ENCODE measurements around the gene C5orf63. TPM values are rescaled to one million over a fixed set of nuclear protein-coding genes. Genes with fewer than 3 reads are reported as not detected.
"Not testable (repeated sequence)": the region's sequence is repeated elsewhere in the genome, so short reads cannot be mapped to it uniquely, and the experiment has no call there.

Gene C5orf63
- total RNA-seq (10 to 100 TPM; 13.1 to 17.9 TPM), polyA plus RNA-seq (1 to 10 TPM; 3.4 to 9.5 TPM)

DNA sequence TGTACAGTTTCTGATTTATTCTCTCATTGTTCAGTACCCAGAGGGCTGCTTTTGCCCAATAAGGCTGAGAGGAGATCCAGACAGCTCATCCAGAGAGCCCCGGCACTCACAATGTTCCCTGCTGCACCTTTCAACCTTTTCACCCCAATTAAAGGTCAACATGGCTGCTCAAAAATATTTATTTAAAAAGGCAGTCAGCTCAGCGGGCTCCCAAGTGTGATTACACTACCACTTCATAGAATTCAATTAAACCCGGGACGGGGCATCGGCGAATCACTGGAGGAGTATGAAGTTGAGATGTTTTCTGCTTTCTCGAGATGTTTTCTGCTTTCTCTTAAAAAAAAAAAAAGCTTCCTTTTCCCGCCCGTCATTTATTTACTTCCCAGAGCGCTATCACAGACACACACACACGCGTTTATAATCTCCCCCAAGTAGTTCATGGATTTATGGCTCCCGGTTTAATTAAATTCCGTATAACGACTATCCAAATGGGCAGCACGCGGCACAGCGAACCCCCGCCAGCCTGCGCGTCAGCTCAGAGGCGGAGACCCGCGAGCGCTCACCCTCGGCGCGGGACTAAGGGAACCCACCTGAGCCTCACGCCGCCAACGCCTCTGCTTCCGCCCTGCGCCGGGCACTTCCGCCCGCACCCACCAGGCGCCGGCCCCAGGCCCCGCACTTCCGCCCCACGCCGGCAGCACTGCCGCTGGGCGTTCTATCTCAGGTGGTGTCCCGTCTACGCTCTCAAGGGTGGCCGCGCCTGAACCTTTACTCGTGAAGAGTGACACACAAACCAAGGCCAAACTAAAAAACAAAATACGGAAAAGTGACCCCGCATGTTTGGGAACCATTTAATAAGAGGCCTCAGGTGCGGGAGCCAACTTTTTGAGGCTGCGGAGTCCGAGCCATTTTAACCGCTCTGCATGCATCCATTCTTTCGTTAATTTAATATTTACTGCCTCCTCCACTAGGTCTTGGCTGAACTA lies at the start of gene C5orf63:
Gene C5orf63 (minus strand): TSS at position 642 of the 986 bp plus-strand sequence. CDS start 14,507 bp downstream, outside the sequence.
- Histone ChIP-seq H3K9me3 (ENCODE audit: control insufficient read depth in 1 of 2, low read length in 2 of 2) (no peaks in the 10 kb centered on the region), H3K27ac (ENCODE audit: low read depth, low read length) (peak within 1 kb of the TSS; percentile 33), H3K27me3 (ENCODE audit: insufficient read depth, low read length) (no peaks in the 10 kb centered on the region), H3K4me3 (ENCODE audit: low read length in 2 of 2) (peak within 1 kb of the TSS; percentile 64 to 71), H3K4me1 (ENCODE audit: insufficient read depth, low read length) (peaks cover 16% of the 10 kb centered on the region), H3K36me3 (ENCODE audit: insufficient read depth, low read length) (no peaks in the 10 kb centered on the region)
- Mint-ChIP-seq H3K4me1 (peaks cover 10 to 21% (median 17%) of the 10 kb centered on the region in 4 donors), H3K27ac (peak within 1 kb of the TSS; percentile 45 to 95 (median 91)), H3K36me3 (peaks cover 8 to 10% of the 10 kb centered on the region in 2 donors), H3K4me3 (peak within 1 kb of the TSS; percentile 88 to 97 (median 91)), H3K9me3 (no peaks in the 10 kb centered on the region), H3K27me3 (no peaks in the 10 kb centered on the region)
- peak; percentile 53 to 70 (median 59) for DNase-seq
- intact Hi-C loops (cut with micrococcal nuclease): loop anchor here (1.0 kb wide), 1 partner anchor 43 kb away; the partner anchor contains the start of gene MARCHF3
- CTCF ChIA-PET (ENCODE audit: partially characterized antibody): interaction anchor here (0.8 to 2.0 kb wide), 9 partner anchors 10 to 472 kb away, joined by 3 to 8 read pairs (median 4); partner anchors contain the start of gene PHAX
- POLR2A ChIA-PET (ENCODE audit: partially characterized antibody): interaction anchor here (1.0 to 2.1 kb wide), 8 partner anchors 13 to 297 kb away, joined by 3 to 13 read pairs (median 6); partner anchors contain the start of genes LMNB1 and MARCHF3

DNA sequence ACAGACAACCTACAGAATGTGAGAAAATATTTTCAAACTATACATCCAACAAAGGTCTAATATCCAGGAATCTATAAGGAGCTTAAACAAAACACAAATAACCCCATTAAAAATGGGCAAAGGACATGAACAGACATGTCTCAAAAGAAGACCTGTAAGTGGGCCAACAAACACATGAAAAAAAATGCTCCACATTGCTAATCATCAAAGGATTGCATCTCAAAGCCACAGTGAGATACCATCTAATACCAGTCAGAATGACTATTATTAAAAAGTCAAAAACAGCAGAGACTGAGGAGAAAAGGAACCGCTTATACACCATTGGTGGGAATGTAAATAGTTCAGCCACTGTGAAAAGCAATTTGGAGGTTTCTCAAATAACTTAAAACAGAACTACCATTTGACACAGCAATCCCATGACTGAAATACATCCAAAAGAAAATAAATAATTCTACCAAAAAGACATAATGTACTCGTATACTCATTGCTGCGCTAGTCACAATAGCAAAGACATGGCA lies 39.1 kb upstream of the C5orf63 start:
- CTCF ChIA-PET (ENCODE audit: partially characterized antibody): no interaction called here

DNA sequence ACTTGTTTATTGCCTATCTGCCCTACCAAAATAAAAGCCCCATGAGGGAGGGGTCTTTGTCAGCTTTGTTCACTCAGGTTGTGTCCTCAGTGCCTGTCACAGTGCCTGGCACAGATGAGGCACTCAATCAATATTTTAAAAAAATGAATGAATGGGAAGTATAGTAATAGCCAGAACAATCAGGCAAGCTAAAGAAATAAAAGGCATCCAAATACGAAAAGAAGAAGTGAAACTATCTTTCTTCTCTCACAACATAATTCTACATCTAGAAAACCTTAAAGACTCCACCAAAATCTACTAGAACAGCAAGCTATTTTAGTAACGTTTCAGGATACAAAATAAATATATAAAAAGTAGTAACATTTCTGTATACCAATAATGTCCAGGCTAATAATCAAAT lies 37.8 kb upstream of the C5orf63 start:
- no peak overlapping the region for H3K4me3 ChIP-seq (ENCODE audit: low read length in 2 of 2)
- no peak overlapping the region for H3K27ac ChIP-seq (ENCODE audit: low read depth, low read length)
- no peaks in the 10 kb centered on the region for H3K4me1 Mint-ChIP-seq
- no peaks in the 10 kb centered on the region for H3K4me1 ChIP-seq (ENCODE audit: insufficient read depth, low read length)
- no peaks in the 10 kb centered on the region for H3K27me3 ChIP-seq (ENCODE audit: insufficient read depth, low read length)
- ChIA-PET CTCF (ENCODE audit: partially characterized antibody) (no interaction called here), POLR2A (ENCODE audit: partially characterized antibody) (no interaction called here)
- intact Hi-C loops (cut with micrococcal nuclease): no loop called here
- no peaks in the 10 kb centered on the region for H3K9me3 ChIP-seq (ENCODE audit: control insufficient read depth in 1 of 2, low read length in 2 of 2)
- H3K27ac Mint-ChIP-seq: no peak overlapping the region
- peaks cover 0 to 11% (median 6%) of the 10 kb centered on the region in 8 donors for H3K9me3 Mint-ChIP-seq
- H3K27me3 Mint-ChIP-seq: peaks cover 21 to 25% of the 10 kb centered on the region in 2 donors
- no peak overlapping the region for H3K4me3 Mint-ChIP-seq
- DNase-seq: no peak
- no peaks in the 10 kb centered on the region for H3K36me3 Mint-ChIP-seq
- no peaks in the 10 kb centered on the region for H3K36me3 ChIP-seq (ENCODE audit: insufficient read depth, low read length)

More for the DNA sequence above, 39.1 kb upstream of the C5orf63 start:
- Histone ChIP-seq H3K9me3 (ENCODE audit: control insufficient read depth in 1 of 2, low read length in 2 of 2) (no peaks in the 10 kb centered on the region), H3K4me3 (ENCODE audit: low read length in 2 of 2) (no peak overlapping the region), H3K36me3 (ENCODE audit: insufficient read depth, low read length) (no peaks in the 10 kb centered on the region), H3K27ac (ENCODE audit: low read depth, low read length) (no peak overlapping the region), H3K27me3 (ENCODE audit: insufficient read depth, low read length) (no peaks in the 10 kb centered on the region), H3K4me1 (ENCODE audit: insufficient read depth, low read length) (no peaks in the 10 kb centered on the region)
- intact Hi-C loops (cut with micrococcal nuclease): no loop called here
- Mint-ChIP-seq H3K36me3 (no peaks in the 10 kb centered on the region), H3K4me1 (no peaks in the 10 kb centered on the region), H3K27me3 (peaks cover 22 to 25% of the 10 kb centered on the region in 2 donors), H3K9me3 (peaks cover 0 to 10% (median 5%) of the 10 kb centered on the region in 8 donors), H3K27ac (no peak overlapping the region), H3K4me3 (no peak overlapping the region)
- no peak for DNase-seq
- POLR2A ChIA-PET (ENCODE audit: partially characterized antibody): no interaction called here

DNA sequence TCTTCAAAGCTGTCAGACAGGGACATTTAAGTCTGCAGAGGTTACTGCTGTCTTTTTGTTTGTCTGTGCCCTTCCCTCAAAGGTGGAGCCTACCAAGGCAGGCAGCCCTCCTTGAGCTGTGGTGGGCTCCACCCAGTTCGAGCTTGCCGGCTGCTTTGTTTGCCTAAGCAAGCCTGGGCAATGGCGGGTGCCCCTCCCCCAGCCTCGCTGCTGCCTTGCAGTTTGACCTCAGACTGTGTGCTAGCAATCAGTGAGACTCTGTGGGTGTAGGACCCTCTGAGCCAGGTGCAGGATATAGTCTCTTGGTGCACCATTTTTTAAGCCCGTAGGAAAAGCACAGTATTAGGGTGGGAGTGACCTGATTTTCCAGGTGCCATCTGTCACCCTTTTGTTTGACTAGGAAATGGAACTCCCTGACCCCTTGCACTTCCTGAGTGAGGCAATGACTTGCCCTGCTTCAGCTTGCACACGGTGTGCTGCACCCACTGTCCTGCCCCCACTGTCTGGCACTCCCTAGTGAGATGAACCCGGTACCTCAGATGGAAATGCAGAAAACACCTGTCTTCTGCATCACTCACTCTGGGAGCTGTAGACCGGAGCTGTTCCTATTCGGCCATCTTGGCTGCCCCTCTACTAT lies 35.4 kb upstream of the C5orf63 start:
- H3K9me3 Mint-ChIP-seq: peaks cover 0 to 11% (median 6%) of the 10 kb centered on the region in 8 donors
- H3K4me3 ChIP-seq (ENCODE audit: low read length in 2 of 2); CTCF ChIA-PET (ENCODE audit: partially characterized antibody); intact Hi-C loops (cut with micrococcal nuclease); H3K27ac Mint-ChIP-seq; H3K4me1 ChIP-seq (ENCODE audit: insufficient read depth, low read length); H3K4me3 Mint-ChIP-seq; DNase-seq; H3K36me3 Mint-ChIP-seq; H3K9me3 ChIP-seq (ENCODE audit: control insufficient read depth in 1 of 2, low read length in 2 of 2); POLR2A ChIA-PET (ENCODE audit: partially characterized antibody); H3K27me3 ChIP-seq (ENCODE audit: insufficient read depth, low read length); H3K4me1 Mint-ChIP-seq; H3K27ac ChIP-seq (ENCODE audit: low read depth, low read length); H3K36me3 ChIP-seq (ENCODE audit: insufficient read depth, low read length): not testable (repeated sequence)
- H3K27me3 Mint-ChIP-seq: peaks cover 20% of the 10 kb centered on the region in 2 donors

DNA sequence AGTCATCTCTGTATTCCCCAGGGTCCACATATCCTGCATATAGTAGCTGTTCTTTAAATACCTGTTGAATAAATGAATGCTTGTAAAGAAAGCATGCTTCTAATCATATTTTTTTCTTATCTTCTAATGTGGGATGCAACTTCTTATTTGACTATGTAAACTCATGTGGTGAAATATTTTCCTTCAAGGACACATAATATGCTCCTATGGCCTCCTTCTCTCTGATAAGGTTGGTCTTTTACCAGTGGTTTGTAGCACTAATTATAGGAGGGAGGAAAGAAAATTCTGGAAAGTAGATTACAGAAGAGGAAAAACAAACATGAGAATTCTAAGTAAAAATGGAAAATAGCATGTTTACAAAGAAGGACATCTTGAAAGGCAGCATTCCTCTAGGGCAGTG lies 28.6 kb upstream of the C5orf63 start:
- ChIA-PET POLR2A (ENCODE audit: partially characterized antibody) (no interaction called here), CTCF (ENCODE audit: partially characterized antibody) (no interaction called here)
- H3K4me1 ChIP-seq (ENCODE audit: insufficient read depth, low read length): no peaks in the 10 kb centered on the region
- DNase-seq: no peak
- no peak overlapping the region for H3K4me3 Mint-ChIP-seq
- H3K36me3 ChIP-seq (ENCODE audit: insufficient read depth, low read length): no peaks in the 10 kb centered on the region
- no peaks in the 10 kb centered on the region for H3K4me1 Mint-ChIP-seq
- H3K36me3 Mint-ChIP-seq: no peaks in the 10 kb centered on the region
- no peak overlapping the region for H3K4me3 ChIP-seq (ENCODE audit: low read length in 2 of 2)
- no peak overlapping the region for H3K27ac ChIP-seq (ENCODE audit: low read depth, low read length)
- no peak overlapping the region for H3K27ac Mint-ChIP-seq
- peaks cover 0 to 2% of the 10 kb centered on the region in 2 donors for H3K27me3 Mint-ChIP-seq
- intact Hi-C loops (cut with micrococcal nuclease): no loop called here
- no peaks in the 10 kb centered on the region for H3K9me3 ChIP-seq (ENCODE audit: control insufficient read depth in 1 of 2, low read length in 2 of 2)
- H3K27me3 ChIP-seq (ENCODE audit: insufficient read depth, low read length): no peaks in the 10 kb centered on the region
- H3K9me3 Mint-ChIP-seq: peaks cover 0 to 6% (median under 1%) of the 10 kb centered on the region in 8 donors

DNA sequence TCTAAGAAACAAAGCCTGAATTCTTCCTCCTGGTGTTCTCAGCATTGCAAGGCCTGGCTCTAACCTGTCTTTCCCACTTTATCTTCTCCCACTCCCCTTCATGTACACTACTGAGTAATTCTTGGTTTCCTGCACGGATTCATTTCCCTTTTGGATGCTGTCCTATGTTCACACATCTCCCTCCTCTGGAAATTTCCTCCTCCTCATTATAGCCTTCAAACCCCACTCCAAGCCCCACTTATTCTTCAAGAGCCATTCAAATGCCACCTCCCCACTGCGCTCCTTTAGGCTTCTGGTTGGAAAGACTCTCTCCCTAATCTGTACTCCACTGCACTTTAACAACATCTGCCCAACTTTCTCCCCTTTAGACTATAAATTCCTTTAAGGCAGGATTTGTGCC lies 28.2 kb upstream of the C5orf63 start:
- no peak overlapping the region for H3K4me3 ChIP-seq (ENCODE audit: low read length in 2 of 2)
- H3K4me1 ChIP-seq (ENCODE audit: insufficient read depth, low read length): no peaks in the 10 kb centered on the region
- POLR2A ChIA-PET (ENCODE audit: partially characterized antibody): no interaction called here
- no peak for DNase-seq
- no peaks in the 10 kb centered on the region for H3K9me3 ChIP-seq (ENCODE audit: control insufficient read depth in 1 of 2, low read length in 2 of 2)
- H3K27ac ChIP-seq (ENCODE audit: low read depth, low read length): no peak overlapping the region
- Mint-ChIP-seq H3K27ac (no peak overlapping the region), H3K27me3 (peaks cover 0 to 2% of the 10 kb centered on the region in 2 donors), H3K4me3 (no peak overlapping the region), H3K4me1 (no peaks in the 10 kb centered on the region), H3K36me3 (no peaks in the 10 kb centered on the region), H3K9me3 (peaks cover 0 to 6% (median under 1%) of the 10 kb centered on the region in 8 donors)
- H3K27me3 ChIP-seq (ENCODE audit: insufficient read depth, low read length): no peaks in the 10 kb centered on the region
- CTCF ChIA-PET (ENCODE audit: partially characterized antibody): no interaction called here
- no peaks in the 10 kb centered on the region for H3K36me3 ChIP-seq (ENCODE audit: insufficient read depth, low read length)
- intact Hi-C loops (cut with micrococcal nuclease): no loop called here

DNA sequence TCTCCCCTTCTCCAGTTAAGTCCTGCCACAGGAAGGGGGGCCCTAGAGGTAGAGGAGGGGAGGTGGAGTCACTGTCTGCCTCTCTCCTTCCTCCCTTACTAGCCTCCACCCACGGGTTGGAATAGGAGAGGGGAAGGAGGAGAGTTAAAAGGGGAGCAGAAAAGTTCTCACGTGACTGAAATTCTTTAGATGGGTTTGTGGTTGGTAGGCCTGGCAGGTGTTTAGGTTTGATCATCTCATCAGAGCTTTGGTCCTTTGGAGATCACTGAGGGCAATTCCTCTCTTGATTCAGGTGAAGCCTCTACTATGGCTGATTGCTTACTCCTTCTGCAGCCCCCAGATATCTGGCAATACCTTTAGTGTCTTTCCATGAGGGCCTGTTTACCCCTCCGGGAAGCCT lies 24.9 kb upstream of the C5orf63 start:
- Mint-ChIP-seq H3K27ac (peak overlapping the region in 1 of 7 donors; percentile 26), H3K9me3 (peaks cover 0 to 3% (median 0%) of the 10 kb centered on the region in 8 donors), H3K4me1 (no peaks in the 10 kb centered on the region), H3K36me3 (no peaks in the 10 kb centered on the region), H3K27me3 (peaks cover 3% of the 10 kb centered on the region in 2 donors), H3K4me3 (no peak overlapping the region)
- H3K36me3 ChIP-seq (ENCODE audit: insufficient read depth, low read length): no peaks in the 10 kb centered on the region
- no peak for DNase-seq
- intact Hi-C loops (cut with micrococcal nuclease): no loop called here
- no peak overlapping the region for H3K4me3 ChIP-seq (ENCODE audit: low read length in 2 of 2)
- no peak overlapping the region for H3K27ac ChIP-seq (ENCODE audit: low read depth, low read length)
- ChIA-PET CTCF (ENCODE audit: partially characterized antibody) (no interaction called here), POLR2A (ENCODE audit: partially characterized antibody) (no interaction called here)
- H3K9me3 ChIP-seq (ENCODE audit: control insufficient read depth in 1 of 2, low read length in 2 of 2): no peaks in the 10 kb centered on the region
- no peaks in the 10 kb centered on the region for H3K27me3 ChIP-seq (ENCODE audit: insufficient read depth, low read length)
- no peaks in the 10 kb centered on the region for H3K4me1 ChIP-seq (ENCODE audit: insufficient read depth, low read length)
